Hepatic stellate cell (primary cell): ENCODE results near the gene ACOX3.

ENCODE experiments used
- DNase-seq: peaks from one replicate; pipeline ENCODE4 v3.0.0; 2011; ENCODE audit warnings: low spot score

Gene ACOX3

DNA sequence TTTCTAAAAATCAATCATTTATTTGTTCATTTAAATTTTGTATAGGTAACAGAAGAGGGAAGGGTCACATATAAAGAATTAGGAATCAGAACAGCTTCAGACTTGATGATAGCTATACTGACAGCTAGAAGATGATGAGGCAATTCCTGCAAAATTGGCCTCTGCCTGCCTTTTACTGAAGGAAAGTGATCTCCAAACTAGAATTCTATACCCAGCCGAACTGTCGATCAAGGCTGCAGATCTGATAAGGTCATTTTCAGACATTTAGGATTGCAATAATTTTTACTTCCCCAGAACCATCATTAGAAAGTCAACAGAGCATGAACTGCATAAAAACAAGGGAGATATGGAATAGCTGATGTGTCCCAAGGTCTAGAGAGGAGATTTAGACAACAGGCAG lies 104.7 kb downstream of the ACOX3 start:
- no peak for DNase-seq

DNA sequence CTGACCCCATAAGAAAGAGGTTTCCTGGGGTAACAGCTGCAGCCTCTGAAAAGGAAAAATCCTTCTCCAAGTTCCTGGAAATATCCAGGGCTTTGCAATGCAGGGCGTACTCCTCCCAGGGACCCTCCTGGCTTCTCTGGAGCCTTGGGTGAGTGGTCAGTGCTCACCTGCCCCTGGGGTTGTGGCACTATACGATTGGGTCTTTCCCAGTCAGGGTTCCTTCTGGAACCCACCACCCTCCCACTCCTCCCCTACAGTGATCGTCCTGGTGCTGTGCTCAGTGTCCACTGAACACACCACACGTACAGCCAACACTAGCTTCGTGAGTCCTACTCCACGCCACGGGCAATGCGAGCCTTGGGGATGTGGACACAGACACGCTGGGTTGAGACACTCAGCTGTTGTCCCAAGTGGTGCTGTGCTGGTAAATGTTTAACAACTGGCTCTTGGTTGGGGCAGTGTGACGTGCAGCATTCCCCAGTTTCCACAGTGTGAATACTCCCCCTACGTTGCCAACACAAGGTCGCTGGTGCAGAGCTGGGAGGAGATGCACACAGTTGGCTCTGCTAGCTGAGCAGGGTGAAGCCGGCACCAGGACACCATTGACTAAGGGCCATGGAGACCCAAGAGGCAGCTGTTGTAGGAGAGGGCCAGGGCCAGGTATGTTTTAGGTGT lies 105.6 kb downstream of the ACOX3 start:
- no peak for DNase-seq

DNA sequence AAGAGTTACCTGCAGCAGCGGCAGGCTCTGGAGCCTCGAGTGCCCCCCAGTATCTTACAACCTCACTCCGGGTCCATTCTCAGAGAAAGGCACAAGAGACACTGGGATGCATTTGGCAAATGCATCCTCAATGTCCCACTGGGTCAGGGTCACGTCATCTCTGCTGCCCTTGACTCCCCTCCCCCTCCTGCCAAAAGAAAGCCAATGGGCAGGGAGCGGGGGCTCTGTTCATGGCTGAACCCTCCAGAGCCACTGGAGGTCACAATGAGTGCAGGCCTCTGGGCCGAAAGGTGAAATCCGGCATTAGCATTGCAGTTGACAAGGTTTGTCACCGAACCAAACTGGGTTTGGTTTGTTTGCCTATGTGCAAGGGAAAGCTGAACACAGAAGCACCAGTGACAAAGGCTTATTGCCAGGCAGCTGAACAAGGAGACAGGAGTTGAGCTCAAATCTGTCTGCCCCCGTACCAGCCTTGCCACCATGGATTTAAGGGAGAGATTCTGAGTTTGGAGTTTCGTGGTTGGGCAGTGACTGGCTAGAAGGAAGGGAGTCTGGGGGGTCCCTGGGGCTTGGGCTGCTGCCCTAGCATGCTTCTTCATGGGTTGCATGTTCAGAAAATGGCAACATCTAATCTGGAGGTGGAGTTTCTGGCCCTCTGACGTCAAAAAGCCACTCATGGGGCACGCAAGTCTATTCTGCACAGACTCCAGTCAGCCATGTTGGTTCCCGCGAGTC lies 106.6 kb downstream of the ACOX3 start:
- DNase-seq: no peak

DNA sequence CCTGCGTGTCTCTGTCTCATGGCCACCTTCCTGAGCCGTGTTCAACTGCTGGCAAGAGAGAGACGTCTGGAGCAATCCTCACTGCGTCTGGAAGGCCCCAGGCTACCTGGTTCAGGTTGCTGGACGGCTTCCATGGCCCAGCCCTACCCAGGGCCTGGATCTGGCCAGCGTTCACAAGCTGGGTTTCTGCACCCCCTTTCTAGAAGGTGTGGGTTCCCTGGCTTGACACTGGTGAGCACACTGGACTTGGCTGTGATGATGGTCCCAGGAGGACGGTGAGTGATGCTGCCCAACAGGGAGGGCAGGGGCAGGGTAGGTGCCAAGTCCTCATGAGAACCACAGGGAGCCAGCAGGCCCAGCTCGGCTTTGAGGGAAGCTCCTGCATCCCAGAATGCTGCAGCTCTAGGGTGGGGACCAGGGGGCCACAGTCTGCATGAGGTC lies 107.6 kb downstream of the ACOX3 start:
- DNase-seq: no peak

DNA sequence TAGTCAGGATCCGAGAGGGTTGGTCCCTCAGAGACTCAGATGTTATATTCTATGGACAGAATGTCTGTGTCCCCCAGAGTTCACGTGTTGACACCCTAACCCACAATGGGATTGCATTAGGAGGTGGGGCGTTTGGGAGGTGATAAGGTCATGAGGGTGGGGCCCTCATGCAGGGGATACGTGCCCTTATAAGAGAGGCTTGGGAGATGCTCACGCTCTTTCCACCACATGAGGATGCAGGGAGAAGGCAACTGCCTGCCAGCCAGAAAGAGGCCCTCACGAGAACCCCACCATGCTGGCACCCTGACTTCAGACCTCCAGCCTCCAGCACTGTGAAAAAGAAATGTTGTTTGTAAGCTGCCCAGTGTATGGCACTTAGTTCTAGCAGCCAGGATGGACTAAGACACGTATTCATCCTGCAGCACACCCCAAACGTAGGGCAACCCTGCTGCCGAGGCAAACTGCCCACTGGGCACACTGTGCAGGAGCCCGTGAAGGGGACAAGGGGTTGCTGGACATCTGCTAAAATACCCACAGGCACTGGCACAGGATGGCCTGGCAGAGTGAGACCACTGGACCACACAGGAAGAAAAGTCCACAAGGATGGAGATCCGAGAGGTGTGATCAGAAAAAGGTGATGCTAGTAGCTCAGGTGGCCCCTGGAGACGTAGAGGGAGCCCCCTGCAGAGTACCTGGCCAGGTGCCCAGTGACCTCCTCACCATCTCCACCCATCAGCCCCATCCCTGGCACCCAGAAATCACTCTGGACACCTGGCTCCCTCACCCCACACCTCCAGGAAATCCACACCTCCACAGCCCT lies 108.3 kb downstream of the ACOX3 start:
- DNase-seq: no peak

DNA sequence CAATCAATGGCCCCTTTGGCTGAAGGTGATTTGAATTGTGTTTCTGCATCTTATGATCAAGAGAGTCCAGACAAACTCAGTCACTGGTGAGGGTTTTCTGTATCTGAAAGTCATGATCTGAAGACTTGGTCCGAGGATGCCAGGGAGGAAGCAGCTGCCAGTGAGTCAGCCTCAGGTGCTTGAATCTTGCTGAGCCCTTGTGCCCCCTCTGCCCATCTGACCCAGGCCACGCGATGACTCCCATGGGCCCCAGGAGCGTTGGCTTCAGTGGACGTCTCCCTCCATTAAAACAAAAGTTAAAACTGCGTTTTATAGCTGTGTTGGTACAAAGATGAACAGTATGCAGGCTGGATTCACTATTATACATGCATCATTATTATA lies 109.0 kb downstream of the ACOX3 start:
- DNase-seq: no peak

DNA sequence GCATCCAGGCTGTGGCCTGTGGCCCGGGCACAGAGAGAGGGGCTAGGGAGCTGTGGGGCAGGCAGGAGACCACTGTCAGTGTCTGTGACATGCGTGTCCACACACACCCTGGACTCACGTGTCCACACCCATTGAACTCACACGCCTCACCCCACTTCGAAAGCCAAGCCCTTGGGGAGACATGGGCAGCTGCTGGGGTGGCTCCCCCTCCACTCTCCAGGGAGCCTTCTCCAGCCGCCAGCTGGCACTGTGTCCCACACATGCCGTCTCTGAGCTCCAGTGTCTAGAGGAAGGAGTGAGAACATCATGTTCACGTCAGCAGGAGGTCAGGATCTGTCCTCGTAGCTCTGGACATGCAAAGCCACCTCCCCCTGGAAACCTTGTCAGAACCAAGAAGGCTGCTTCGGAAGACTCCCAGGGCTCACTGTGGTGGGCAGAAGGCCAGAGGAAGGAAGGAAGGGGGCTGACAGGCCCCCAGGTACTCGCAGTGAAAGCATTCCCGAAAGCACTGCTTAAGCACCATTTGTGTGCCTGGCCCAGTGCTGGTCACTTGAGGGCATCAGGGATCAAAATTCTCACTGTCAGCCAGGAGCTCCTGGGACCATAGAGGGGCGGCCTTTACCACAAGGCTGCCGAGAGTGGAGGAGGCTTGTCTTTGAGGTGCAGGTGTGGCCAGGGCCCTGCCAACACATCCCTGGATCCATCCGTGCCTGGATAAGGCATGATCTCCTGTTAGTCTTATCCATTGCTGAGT lies 109.5 kb downstream of the ACOX3 start:
- no peak for DNase-seq

DNA sequence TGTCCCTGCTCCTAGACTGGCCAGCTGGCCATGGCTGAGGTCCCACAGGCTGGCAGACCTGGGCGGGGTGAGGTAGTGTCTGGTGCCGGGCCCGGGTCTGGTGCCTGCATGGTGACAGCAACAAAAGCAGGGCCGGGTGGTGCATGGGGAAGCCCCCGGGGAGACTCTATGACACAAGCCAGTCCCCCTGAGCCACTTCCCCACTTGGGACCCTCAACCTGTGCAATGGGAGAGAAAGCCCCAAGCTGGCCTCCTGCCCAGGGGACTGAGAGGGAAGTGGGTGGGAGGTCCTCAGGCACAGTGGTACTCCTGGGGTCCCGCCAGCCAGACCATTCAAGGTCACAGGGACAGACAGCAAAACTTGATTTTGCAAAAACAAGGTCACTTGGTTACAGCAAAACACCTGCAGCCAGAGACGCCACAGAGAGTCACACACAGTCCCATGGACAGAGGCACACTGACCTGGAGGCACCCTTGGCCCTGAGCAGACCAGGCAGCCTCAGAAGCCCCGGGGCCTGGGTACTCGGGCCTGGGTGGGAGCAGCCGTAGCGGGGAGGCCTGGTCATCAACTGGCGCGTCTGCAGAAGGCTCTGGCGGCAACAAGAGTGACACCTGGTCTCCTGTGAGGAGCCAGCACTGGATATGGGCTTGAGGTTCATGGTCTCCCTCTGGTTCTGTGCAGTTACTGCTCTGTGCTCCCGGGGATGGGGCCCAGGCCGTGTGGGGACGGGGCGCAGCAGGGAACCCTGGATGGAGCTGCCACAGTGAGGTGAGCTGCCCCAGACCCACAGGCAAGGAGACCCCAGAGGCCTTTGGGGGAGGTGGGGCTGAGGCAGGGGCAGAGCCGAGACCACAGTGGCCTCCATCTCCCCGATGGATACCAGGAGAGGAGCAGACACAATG lies 110.4 kb downstream of the ACOX3 start:
- no peak for DNase-seq

DNA sequence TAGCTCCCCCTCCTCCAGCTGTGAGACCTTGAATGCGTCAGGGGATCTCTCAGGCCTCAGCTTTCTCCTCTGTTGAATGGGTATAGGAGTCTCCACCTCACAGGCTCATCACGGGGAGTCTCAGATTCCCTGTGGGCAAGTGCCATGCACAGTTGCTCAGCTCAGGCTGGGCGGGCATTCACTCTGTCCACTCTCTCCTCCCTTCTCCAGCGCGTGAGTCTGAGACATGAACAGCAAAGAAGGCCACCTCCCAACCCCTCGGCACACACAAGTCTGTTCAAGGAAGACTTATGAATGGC lies 111.0 kb downstream of the ACOX3 start:
- DNase-seq: no peak

DNA sequence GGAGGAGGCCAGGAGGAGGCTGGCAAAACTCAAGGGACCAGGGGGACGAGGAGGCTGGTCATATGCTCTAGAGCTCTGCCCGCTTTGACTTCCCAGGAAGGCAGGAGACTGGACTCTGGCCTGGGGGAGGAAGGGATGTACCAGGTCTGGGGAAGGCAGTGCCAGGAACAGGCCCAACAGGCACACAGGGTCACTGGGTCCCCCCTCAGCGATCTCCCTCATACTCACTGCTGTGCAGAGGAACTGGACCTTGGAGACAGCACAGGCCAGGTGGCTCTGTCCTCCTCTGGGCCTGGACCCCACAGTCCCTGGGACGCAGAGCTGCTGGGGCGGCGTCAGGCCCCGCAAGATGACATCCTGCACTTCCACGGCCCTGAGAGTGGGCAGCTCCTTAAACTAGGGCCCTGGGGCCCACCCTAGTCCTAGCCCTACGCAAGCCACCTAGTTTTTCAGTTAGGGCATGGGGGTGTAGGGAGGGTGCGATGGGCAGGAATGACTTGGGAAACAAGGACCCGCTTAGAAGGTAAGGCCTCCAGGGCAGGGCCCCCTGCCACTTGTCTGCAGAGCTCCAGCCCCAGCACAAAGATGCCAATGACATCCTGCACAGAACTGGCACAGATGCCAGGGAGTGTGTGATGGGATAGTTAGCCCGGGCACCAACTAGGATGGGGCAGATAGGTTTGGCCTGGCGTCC lies 111.5 kb downstream of the ACOX3 start:
- no peak for DNase-seq

DNA sequence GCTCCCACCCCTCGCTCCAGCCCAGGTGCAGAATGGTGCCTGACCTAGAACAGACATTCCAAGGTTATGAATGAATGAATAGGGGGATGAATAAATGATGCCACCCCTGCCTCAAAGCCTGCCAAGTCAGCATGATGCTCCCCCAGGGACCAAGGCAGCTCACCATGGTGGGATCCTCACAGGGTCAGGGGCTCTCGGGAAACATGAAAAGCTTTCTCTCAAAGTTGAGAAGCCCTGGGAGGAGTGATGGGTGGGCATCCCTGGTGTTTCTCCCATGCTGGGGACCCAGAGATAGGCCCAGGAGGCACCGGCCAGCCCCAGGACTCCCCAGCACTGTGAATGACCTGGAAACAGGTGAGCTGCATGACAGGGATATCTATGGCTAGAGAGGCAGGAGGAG lies 112.1 kb downstream of the ACOX3 start:
- no peak for DNase-seq

DNA sequence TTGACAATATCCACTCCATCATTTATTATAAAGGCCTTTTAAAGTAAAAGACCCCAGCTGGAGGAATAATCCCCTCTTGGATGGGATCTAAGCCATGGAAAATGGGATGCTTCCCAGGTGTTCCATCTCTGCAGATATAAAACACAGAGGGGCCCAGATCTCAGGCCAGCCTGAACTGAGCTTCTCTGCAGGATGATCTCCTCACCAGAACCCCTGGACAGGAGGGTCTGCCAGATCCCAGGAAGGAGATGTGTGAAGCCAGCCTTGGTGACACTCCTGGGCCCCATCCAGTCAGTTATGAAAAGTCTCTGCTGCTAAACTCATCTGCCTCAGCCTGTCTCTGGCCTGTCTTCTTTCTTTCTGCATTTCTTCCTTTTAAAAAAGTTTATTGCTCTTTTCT lies 114.3 kb downstream of the ACOX3 start:
- DNase-seq: no peak

DNA sequence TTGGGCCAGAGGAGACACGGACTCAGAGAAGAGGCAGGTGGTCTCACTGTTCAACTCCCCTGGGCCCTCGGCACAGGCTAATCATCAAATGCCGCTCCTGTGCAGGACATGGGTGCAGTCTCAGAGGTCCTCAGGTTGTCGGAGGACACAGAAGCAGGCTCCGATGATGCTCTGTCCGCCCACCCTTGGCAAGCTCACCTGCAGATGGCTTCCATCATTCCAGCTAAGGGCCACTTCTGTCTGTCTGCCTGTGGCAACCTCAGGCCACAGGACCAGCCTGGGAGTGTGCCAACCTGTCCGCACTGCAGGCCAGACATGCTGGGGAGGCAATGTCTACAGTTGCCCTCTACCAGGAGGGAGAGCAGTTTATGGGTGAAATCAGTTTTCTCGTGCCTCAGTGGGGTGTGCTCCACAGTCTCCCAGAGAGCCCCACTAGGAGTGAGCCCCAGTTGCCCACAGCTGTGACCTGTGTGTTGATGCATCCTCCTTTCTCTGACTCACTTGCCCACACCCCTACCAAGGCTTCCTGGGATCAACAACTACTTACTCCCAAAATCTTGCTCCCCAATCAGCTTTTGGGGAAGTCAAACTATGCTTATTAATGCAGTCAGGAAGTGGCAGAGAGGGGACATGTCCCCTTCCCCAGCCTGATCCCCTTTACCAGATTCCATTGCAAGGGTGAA lies 115.1 kb downstream of the ACOX3 start:
- DNase-seq: no peak

DNA sequence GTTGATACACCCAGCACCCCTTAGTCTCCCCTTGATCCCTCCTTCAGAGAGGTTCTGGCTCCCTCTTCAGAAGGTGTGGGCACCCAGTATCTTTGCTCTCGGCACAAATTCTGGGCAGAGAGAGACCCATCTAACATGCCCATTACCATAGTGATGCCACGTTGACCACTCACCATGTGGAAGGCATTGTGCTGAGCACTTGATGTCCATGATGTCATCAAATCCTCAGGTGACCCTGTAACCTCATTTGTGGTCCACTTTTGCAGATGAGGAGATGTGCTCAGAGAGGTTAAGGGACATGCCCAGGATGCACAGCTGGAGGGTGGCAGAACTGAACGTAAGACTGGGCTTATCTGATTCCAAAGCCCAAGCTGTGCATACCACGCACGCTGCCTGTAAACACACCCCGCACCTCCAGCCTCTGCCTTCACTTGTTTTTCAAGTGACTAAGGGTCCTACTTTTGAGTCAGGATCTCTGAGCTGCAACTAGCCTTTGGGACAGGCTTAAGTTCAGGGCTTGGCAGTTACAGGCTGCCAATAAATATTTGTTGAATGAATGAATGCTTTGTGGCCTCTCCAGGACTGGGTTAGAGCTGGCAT lies 115.8 kb downstream of the ACOX3 start:
- no peak for DNase-seq

DNA sequence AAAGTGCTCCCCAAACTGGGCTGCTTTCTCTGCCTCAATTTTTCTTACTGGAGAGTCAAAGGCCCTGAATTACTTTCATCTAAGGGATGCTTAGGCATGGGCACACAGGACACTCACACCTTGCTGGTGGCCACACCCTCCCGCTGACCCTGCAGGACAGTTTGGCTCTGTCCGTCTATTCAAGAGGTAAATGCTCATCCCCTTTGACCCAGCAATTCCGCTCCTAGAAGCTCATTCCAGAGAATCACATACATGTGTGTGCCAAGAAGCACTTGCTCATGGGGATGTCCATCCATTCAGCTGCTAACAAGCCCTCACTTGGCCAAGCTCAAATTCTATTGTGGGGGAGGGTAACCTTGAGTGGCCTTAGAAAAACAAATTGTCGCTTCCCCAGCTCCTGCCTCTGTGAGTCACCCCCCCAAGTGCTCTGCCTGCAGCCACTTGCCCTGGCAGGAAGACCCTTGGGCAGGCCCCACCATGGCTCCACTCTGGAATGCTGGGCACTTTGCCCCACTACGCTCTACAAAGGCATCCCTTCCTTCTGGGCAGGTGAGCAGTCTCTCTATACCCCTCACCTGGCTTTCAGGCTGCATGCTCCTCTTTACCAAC lies 116.5 kb downstream of the ACOX3 start:
- DNase-seq: no peak

DNA sequence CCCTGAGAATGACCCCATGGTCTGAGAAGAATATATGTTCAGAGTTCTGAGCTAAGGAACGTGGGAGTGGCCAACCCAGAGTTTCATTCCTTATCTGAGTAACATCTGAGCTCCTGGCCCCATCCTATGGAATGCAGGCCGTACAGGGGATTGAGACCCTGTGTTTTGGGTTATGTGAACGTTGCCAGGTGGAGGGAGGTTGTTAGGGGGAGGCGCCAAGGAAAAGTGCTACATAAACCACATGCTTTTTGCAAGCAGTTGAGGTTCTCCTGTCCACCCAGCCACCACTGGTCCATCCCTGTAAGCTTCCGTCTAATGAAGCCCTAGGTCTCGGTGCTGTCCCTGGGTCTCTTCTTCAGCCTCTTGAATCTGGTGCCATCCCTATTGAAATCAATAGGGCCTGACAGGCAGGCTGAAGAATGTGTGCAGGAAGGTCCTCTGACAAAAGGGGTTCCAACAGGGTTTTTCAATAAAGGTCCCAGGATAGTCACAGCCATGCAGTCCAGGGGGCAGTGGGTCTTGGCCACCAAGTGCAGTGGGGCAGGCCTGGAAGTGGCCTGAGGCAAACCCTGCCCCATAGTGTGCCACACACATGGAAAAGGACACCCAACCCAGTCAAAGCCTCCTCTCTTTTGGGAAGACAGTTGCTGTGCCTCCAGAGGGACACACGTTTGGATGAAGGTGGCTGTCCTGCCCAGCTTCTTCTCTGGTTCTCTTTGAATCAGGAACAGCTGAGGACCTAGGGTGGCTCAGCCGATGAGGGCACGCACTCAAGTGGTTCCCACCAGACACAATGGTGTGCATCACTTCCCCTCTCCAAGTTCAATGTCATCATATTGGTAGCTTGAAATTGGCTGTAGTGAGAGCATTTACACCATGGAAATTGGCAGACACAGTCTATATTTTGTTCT lies 117.5 kb downstream of the ACOX3 start:
- DNase-seq: no peak

DNA sequence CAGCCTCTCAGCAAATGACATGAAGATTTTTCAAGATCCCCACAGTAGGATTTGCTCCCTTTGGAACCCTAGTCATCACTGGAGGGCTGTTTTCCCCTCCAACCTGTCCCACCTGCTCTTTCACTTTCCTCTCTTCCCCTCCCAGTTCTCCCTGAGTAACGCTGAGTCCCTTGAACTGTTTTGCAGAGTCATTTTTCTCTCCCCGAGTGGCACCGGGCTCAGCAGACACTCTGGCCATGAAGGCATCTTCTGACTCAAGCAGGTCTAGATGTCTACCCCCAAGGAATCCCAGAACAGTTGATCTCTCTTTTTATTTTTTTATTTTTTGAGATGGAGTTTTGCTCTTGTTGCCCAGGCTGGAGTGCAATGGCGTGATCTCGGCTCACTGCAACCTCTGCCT lies 118.8 kb downstream of the ACOX3 start:
- DNase-seq: no peak

DNA sequence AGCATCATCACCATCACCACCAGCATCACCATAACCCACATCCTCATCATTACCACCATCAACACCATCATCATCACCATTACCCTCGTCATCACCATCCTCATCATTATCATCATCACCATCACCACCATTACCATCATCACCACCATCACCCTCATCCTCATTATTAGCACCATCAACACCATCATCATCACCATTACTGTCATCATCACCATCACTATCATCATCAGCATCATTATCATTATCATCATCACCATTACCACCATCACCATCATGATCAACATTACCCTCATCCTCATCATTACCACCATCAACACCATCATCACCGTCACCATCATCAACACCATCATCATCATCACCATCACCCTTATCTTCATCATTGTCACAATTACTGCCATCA lies 119.3 kb downstream of the ACOX3 start:
- no peak for DNase-seq
